ENCODE results near the gene HSPA8. TPM values are rescaled to one million over a fixed set of nuclear protein-coding genes. Genes with fewer than 3 reads are reported as not detected.
A peak's percentile ranks its signal among the peaks of the same experiment; 100 is the strongest.

HSPA8 gene
- polyA plus RNA-seq, 4 donors: 389 to 1,201 (median 554) TPM

DNA sequence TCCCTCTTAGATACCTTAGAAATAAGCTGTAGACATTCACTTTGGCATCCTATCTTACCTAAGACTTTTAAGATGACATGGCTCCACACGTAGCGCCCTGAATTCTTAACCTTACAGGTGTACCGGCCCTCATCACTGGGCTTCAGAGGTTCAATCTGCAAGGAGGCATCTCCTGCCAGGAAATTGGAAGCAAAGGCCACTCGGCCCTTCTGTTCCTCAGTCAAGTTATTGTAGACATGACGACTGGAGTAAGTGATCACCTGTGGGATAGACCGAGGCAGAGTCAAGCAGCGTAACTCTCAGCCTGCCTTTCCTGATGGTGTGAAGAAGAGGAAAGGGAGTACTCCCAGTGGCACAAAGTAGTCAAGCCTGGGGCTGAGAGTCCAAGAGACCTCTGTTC lies 22.5 kb upstream of the HSPA8 start:
- Histone ChIP-seq H3K4me1 (ENCODE audit: control insufficient read depth in 3 of 3, insufficient read depth in 2 of 3, low read depth in 1 of 3, low read length in 2 of 3) (peaks cover 0 to 4% (median 0%) of the 10 kb centered on the region in 3 donors), H3K27me3 (ENCODE audit: control insufficient read depth in 3 of 3, insufficient read depth in 3 of 3, low read length in 3 of 3) (no peaks in the 10 kb centered on the region), H3K27ac (ENCODE audit: low read depth in 1 of 3, low read length in 2 of 3) (peak overlapping the region in 1 of 3 donors; percentile 0), H3K9me3 (ENCODE audit: control insufficient read depth in 2 of 2, insufficient read depth in 1 of 2, low read depth in 1 of 2, low read length in 1 of 2) (no peaks in the 10 kb centered on the region), H3K36me3 (ENCODE audit: control insufficient read depth in 3 of 3, insufficient read depth in 2 of 3, low read depth in 1 of 3, low read length in 3 of 3) (peaks cover 0 to 3% (median 0%) of the 10 kb centered on the region in 3 donors), H3K4me3 (ENCODE audit: low read depth in 1 of 3, low read length in 3 of 3) (no peak overlapping the region)
- 95 to 97% (median 96%) methylated on average over 7 of the region's 7 CpGs for WGBS, 3 donors
- FAIRE-seq (no peak), DNase-seq (no peak)

DNA sequence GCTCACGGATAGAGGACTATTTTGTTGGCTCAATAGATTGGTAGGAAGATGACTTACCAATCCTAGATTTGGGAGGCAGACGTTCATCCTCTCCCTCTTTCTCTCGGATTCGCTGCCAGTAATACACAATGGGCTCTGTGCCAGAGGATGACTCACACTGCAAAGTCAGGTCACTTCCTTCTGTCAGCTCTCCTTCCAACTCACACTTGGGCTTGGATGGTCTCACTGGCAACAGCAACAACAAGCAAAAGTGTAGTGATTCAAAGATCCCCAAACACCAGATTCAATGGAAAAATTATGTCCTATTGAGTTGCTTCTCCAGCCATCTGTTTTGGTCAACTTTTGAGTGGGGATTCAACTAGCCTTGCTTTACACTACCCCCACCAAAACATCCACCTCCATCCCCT lies 21.7 kb upstream of the HSPA8 start:
- H3K27ac ChIP-seq (ENCODE audit: low read depth in 1 of 3, low read length in 2 of 3): peak overlapping the region in 2 of 3 donors; percentile 22 to 46
- no peaks in the 10 kb centered on the region for H3K9me3 ChIP-seq (ENCODE audit: control insufficient read depth in 2 of 2, insufficient read depth in 1 of 2, low read depth in 1 of 2, low read length in 1 of 2)
- DNase-seq (peak; percentile 88 to 90), FAIRE-seq (no peak)
- H3K4me3 ChIP-seq (ENCODE audit: low read depth in 1 of 3, low read length in 3 of 3): no peak overlapping the region
- H3K36me3 ChIP-seq (ENCODE audit: control insufficient read depth in 3 of 3, insufficient read depth in 2 of 3, low read depth in 1 of 3, low read length in 3 of 3): peaks cover 0 to 3% (median 0%) of the 10 kb centered on the region in 3 donors
- H3K27me3 ChIP-seq (ENCODE audit: control insufficient read depth in 3 of 3, insufficient read depth in 3 of 3, low read length in 3 of 3): no peaks in the 10 kb centered on the region
- WGBS, 3 donors: 3 to 18% (median 13%) methylated on average over 4 of the region's 4 CpGs
- H3K4me1 ChIP-seq (ENCODE audit: control insufficient read depth in 3 of 3, insufficient read depth in 2 of 3, low read depth in 1 of 3, low read length in 2 of 3): peaks cover 0 to 4% (median 0%) of the 10 kb centered on the region in 3 donors

DNA sequence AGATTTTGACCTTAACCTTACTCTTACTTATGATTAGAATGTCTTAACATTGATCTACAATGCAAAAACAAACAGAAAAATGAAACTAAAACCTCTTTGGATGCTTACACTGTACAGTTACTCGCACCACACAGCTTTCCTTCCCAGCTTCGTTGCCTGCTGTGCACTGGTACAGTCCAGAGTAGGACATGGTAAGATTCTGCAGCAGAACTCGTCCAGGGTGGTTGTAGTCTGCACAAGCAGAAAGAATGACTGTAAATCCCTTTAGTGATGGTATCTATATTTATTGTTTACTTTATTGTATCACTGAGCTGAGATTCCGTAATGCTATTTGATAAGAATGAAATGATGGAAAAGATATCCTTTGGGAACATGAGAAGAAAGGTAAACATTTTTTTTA lies 21.0 kb upstream of the HSPA8 start:
- Histone ChIP-seq H3K27me3 (ENCODE audit: control insufficient read depth in 3 of 3, insufficient read depth in 3 of 3, low read length in 3 of 3) (no peaks in the 10 kb centered on the region), H3K4me1 (ENCODE audit: control insufficient read depth in 3 of 3, insufficient read depth in 2 of 3, low read depth in 1 of 3, low read length in 2 of 3) (peaks cover 0 to 4% (median 0%) of the 10 kb centered on the region in 3 donors), H3K36me3 (ENCODE audit: control insufficient read depth in 3 of 3, insufficient read depth in 2 of 3, low read depth in 1 of 3, low read length in 3 of 3) (peaks cover 0 to 3% (median 0%) of the 10 kb centered on the region in 3 donors), H3K4me3 (ENCODE audit: low read depth in 1 of 3, low read length in 3 of 3) (no peak overlapping the region), H3K9me3 (ENCODE audit: control insufficient read depth in 2 of 2, insufficient read depth in 1 of 2, low read depth in 1 of 2, low read length in 1 of 2) (no peaks in the 10 kb centered on the region), H3K27ac (ENCODE audit: low read depth in 1 of 3, low read length in 2 of 3) (peak overlapping the region in 1 of 3 donors; percentile 74)
- DNase-seq (no peak), FAIRE-seq (no peak)
- WGBS, 3 donors: 17 to 38% (median 24%) methylated on average over 4 of the region's 4 CpGs

DNA sequence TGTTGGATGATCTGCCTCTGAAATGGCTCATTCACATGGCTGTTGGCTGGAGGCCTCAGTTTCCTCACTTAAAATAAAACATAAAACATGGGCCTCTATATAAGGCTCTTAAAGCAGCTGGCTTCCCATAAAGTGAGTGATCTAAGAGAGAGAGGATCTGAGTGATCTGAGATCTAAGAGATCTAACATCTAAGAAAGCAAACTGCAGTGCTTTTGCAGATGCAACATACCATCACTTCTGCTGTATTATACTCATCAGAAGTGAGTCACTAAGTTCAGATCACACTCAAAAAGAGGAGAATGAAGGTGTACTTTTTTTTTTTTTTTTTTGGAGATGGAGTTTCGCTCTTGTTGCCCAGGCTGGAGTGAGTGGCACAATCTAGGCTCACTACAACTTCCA lies 18.1 kb upstream of the HSPA8 start:
- H3K36me3 ChIP-seq (ENCODE audit: control insufficient read depth in 3 of 3, insufficient read depth in 2 of 3, low read depth in 1 of 3, low read length in 3 of 3): peaks cover 0 to 3% (median 2%) of the 10 kb centered on the region in 3 donors
- 92 to 100% (median 100%) methylated on average over 1 of the region's 1 CpG for WGBS, 3 donors
- H3K9me3 ChIP-seq (ENCODE audit: control insufficient read depth in 2 of 2, insufficient read depth in 1 of 2, low read depth in 1 of 2, low read length in 1 of 2): no peaks in the 10 kb centered on the region
- H3K4me1 ChIP-seq (ENCODE audit: control insufficient read depth in 3 of 3, insufficient read depth in 2 of 3, low read depth in 1 of 3, low read length in 2 of 3): no peaks in the 10 kb centered on the region
- H3K27me3 ChIP-seq (ENCODE audit: control insufficient read depth in 3 of 3, insufficient read depth in 3 of 3, low read length in 3 of 3): no peaks in the 10 kb centered on the region
- no peak for DNase-seq
- FAIRE-seq: no peak
- no peak overlapping the region for H3K4me3 ChIP-seq (ENCODE audit: low read depth in 1 of 3, low read length in 3 of 3)
- no peak overlapping the region for H3K27ac ChIP-seq (ENCODE audit: low read depth in 1 of 3, low read length in 2 of 3)

DNA sequence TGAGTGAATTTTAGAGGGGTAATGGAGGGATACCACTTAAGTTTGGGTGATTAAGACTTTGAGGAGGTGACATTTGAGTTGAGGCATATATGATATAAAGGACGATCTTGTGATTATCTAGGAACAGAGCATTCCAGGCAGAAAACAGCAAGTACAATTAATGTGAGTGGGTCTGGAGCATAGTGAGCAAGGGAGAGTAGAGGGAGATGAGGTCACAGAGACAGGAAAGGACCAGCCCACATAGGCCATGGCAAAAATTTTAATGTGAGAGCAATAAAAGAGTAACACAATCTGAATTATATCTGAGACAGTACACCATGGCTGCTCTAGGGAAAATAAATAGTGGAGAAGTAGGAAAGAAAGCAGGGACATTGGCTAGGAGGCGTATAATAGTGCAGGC lies 14.5 kb upstream of the HSPA8 start:
- 81 to 92% (median 86%) methylated on average over 2 of the region's 2 CpGs for WGBS, 3 donors
- Histone ChIP-seq H3K27ac (ENCODE audit: low read depth in 1 of 3, low read length in 2 of 3) (no peak overlapping the region), H3K36me3 (ENCODE audit: control insufficient read depth in 3 of 3, insufficient read depth in 2 of 3, low read depth in 1 of 3, low read length in 3 of 3) (peaks cover 0 to 6% (median 2%) of the 10 kb centered on the region in 3 donors), H3K4me3 (ENCODE audit: low read depth in 1 of 3, low read length in 3 of 3) (no peak overlapping the region), H3K27me3 (ENCODE audit: control insufficient read depth in 3 of 3, insufficient read depth in 3 of 3, low read length in 3 of 3) (no peaks in the 10 kb centered on the region), H3K4me1 (ENCODE audit: control insufficient read depth in 3 of 3, insufficient read depth in 2 of 3, low read depth in 1 of 3, low read length in 2 of 3) (peaks cover 0 to 3% (median 0%) of the 10 kb centered on the region in 3 donors), H3K9me3 (ENCODE audit: control insufficient read depth in 2 of 2, insufficient read depth in 1 of 2, low read depth in 1 of 2, low read length in 1 of 2) (no peaks in the 10 kb centered on the region)
- no peak for DNase-seq
- no peak for FAIRE-seq

DNA sequence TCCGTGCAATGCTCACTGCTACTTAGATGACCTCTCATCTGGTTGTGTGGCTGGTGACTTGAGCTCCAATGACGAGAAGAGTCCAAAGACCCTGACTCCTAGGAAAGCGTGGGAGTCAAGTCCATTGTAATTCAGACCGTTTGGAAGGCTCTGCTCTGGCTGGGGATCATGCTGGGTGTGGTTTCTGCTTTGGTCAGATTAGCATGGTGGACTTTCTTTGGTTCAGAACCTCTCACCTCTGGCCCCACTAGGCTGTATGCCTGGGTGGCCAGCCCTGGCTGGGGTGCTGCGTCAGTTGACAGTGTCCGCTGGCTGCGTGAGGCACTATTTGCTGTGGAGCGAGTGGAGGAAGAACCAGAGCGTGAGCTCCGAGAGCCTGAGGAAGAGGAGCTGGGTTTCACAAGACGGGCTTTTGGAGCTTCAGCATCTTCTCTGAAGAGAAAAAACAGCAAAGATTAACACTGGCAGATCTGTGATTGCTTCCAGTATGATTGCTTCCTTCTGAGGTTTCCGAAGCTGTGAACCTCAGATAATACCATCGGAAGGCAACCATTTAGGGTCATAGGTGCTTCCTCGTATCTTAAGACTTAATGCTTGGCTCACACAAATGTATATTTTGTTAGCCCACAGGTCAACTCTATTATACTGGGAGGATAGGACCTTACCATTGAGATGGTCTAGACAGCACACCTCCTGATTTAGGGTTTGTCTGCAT lies 11.6 kb upstream of the HSPA8 start:
- Histone ChIP-seq H3K36me3 (ENCODE audit: control insufficient read depth in 3 of 3, insufficient read depth in 2 of 3, low read depth in 1 of 3, low read length in 3 of 3) (peaks cover 0 to 7% (median 2%) of the 10 kb centered on the region in 3 donors), H3K4me3 (ENCODE audit: low read depth in 1 of 3, low read length in 3 of 3) (no peak overlapping the region), H3K27me3 (ENCODE audit: control insufficient read depth in 3 of 3, insufficient read depth in 3 of 3, low read length in 3 of 3) (no peaks in the 10 kb centered on the region), H3K9me3 (ENCODE audit: control insufficient read depth in 2 of 2, insufficient read depth in 1 of 2, low read depth in 1 of 2, low read length in 1 of 2) (no peaks in the 10 kb centered on the region), H3K27ac (ENCODE audit: low read depth in 1 of 3, low read length in 2 of 3) (no peak overlapping the region), H3K4me1 (ENCODE audit: control insufficient read depth in 3 of 3, insufficient read depth in 2 of 3, low read depth in 1 of 3, low read length in 2 of 3) (peaks cover 0 to 4% (median 0%) of the 10 kb centered on the region in 3 donors)
- DNase-seq (no peak), FAIRE-seq (no peak)
- 89 to 94% (median 92%) methylated on average over 14 of the region's 14 CpGs for WGBS, 3 donors

DNA sequence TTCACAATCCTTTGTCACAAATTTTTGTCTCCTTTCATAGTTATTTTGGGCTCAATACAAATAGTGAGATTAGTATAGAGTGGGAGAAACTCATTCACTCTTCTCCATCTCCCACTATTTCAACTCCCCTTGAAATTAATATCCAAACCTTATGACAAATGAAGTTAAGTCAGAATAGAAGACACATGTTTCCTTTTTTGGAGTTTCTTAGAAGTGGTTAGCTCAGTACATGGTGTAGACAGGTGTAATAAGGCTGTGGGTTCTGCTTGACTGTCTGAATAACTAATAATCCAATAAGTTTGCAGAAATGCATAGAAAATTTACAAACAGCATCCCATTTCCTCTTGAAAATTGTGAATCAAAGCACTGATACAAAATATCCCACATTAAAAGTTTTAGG lies 10.8 kb upstream of the HSPA8 start:
- Histone ChIP-seq H3K9me3 (ENCODE audit: control insufficient read depth in 2 of 2, insufficient read depth in 1 of 2, low read depth in 1 of 2, low read length in 1 of 2) (no peaks in the 10 kb centered on the region), H3K27ac (ENCODE audit: low read depth in 1 of 3, low read length in 2 of 3) (no peak overlapping the region), H3K27me3 (ENCODE audit: control insufficient read depth in 3 of 3, insufficient read depth in 3 of 3, low read length in 3 of 3) (no peaks in the 10 kb centered on the region), H3K4me1 (ENCODE audit: control insufficient read depth in 3 of 3, insufficient read depth in 2 of 3, low read depth in 1 of 3, low read length in 2 of 3) (peaks cover 0 to 4% (median 0%) of the 10 kb centered on the region in 3 donors), H3K4me3 (ENCODE audit: low read depth in 1 of 3, low read length in 3 of 3) (no peak overlapping the region), H3K36me3 (ENCODE audit: control insufficient read depth in 3 of 3, insufficient read depth in 2 of 3, low read depth in 1 of 3, low read length in 3 of 3) (peaks cover 0 to 7% (median under 1%) of the 10 kb centered on the region in 3 donors)
- FAIRE-seq (no peak), DNase-seq (no peak)

DNA sequence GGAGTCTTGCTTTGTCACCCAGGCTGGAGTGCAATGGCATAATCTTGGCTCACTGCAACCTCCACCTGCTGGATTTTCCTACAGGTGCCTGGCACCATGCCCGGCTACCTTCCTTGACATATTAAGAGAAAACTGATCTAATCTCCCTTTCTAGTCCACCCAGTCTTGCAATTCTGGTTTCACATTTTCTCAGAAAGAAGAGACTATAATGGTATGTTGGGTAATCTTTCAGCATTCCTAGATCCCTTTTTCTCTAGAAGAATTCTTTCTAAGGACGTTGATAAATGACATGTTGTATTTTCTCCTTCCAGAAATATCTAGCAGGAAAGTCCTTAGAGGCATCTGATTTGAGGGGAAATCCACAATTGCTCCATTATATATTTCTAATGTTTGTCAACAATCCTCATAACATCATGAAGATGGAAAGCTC lies 10.4 kb upstream of the HSPA8 start:
- FAIRE-seq: no peak

More for the DNA sequence above, 10.4 kb upstream of the HSPA8 start:
- no peaks in the 10 kb centered on the region for H3K9me3 ChIP-seq (ENCODE audit: control insufficient read depth in 2 of 2, insufficient read depth in 1 of 2, low read depth in 1 of 2, low read length in 1 of 2)
- H3K27me3 ChIP-seq (ENCODE audit: control insufficient read depth in 3 of 3, insufficient read depth in 3 of 3, low read length in 3 of 3): no peaks in the 10 kb centered on the region
- peaks cover 0 to 4% (median 0%) of the 10 kb centered on the region in 3 donors for H3K4me1 ChIP-seq (ENCODE audit: control insufficient read depth in 3 of 3, insufficient read depth in 2 of 3, low read depth in 1 of 3, low read length in 2 of 3)
- DNase-seq: peak in 1 of 2 donors; percentile 45
- WGBS, 3 donors: 7 to 46% (median 46%) methylated on average over 2 of the region's 2 CpGs
- H3K36me3 ChIP-seq (ENCODE audit: control insufficient read depth in 3 of 3, insufficient read depth in 2 of 3, low read depth in 1 of 3, low read length in 3 of 3): peaks cover 0 to 7% (median 0%) of the 10 kb centered on the region in 3 donors
- no peak overlapping the region for H3K4me3 ChIP-seq (ENCODE audit: low read depth in 1 of 3, low read length in 3 of 3)
- H3K27ac ChIP-seq (ENCODE audit: low read depth in 1 of 3, low read length in 2 of 3): no peak overlapping the region

Data from small intestine (tissue), 7 donors.